ENCODE results near the gene RAD51B.

- no peak for TF ChIP-seq ZNF317 (CRISPR knock-in tag; IDR thresholded peaks at IDR 0.05; ENCODE audit: borderline replicate concordance, low read depth)
- no peak for TF ChIP-seq CTCF (IDR thresholded peaks at IDR 0.05)
- no peak for TF ChIP-seq FOXP4 (CRISPR knock-in tag; IDR thresholded peaks at IDR 0.05)
- no peak for TF ChIP-seq MAX (CRISPR knock-in tag; IDR thresholded peaks at IDR 0.05)
- TF ChIP-seq ZNF416 (CRISPR knock-in tag; IDR thresholded peaks at IDR 0.05): no peak
- TF ChIP-seq ETV6 (CRISPR knock-in tag; IDR thresholded peaks at IDR 0.05): no peak
- TF ChIP-seq NR3C1 (CRISPR knock-in tag; conservative IDR thresholded peaks at IDR 0.05; ENCODE audit: low read depth): no peak
- TF ChIP-seq SP1 (CRISPR knock-in tag; conservative IDR thresholded peaks at IDR 0.05): no peak
- TF ChIP-seq TEAD1 (CRISPR knock-in tag; IDR thresholded peaks at IDR 0.05): no peak
- TF ChIP-seq, protein P1, sequence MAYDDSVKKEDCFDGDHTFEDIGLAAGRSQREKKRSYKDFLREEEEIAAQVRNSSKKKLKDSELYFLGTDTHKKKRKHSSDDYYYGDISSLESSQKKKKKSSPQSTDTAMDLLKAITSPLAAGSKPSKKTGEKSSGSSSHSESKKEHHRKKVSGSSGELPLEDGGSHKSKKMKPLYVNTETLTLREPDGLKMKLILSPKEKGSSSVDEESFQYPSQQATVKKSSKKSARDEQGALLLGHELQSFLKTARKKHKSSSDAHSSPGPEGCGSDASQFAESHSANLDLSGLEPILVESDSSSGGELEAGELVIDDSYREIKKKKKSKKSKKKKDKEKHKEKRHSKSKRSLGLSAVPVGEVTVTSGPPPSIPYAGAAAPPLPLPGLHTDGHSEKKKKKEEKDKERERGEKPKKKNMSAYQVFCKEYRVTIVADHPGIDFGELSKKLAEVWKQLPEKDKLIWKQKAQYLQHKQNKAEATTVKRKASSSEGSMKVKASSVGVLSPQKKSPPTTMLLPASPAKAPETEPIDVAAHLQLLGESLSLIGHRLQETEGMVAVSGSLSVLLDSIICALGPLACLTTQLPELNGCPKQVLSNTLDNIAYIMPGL (CRISPR knock-in tag; IDR thresholded peaks at IDR 0.05): no peak
- no peak for TF ChIP-seq SMAD4 (CRISPR knock-in tag; IDR thresholded peaks at IDR 0.05)
- no peak for TF ChIP-seq CREB1 (CRISPR knock-in tag; IDR thresholded peaks at IDR 0.05)
- no peak for TF ChIP-seq OVOL2 (CRISPR knock-in tag; IDR thresholded peaks at IDR 0.05; ENCODE audit: borderline replicate concordance)
- TF ChIP-seq NR1H2 (CRISPR knock-in tag; IDR thresholded peaks at IDR 0.05): no peak
These were observed 837.9 kb downstream of the RAD51B start for GRCh38 chr14:68657300-68658028.
